A673 (cell line): ENCODE results near the gene NPB. TPM values are rescaled to one million over a fixed set of nuclear protein-coding genes. Genes with fewer than 3 reads are reported as not detected.

ENCODE experiments used
- BruUV-seq: library from RNA; stranded (reverse); fragments of 400-500 nt; replicated peaks from 2 replicates; lab custom pipeline; 2021; lab: Mats Ljungman, UMichigan
- CTCF ChIA-PET: fragments of 300-600 bp; sonication (Branson Sonifier 250); formaldehyde crosslinking; loops from one replicate; lab custom pipeline; 2022; ENCODE audit warnings: antibody characterized with exemption; lab: Charles Lee
- POLR2A ChIA-PET: fragments of 300-600 bp; sonication (Branson Sonifier 250); formaldehyde crosslinking; loops from one replicate; lab custom pipeline; 2022; ENCODE audit warnings: antibody characterized with exemption; ENCODE audit not compliant: low non-redundant PET; lab: Charles Lee
- DNase-seq: peaks from one replicate; pipeline ENCODE4 v3.0.0-alpha.2; 2015; ENCODE audit warnings: low spot score
- H3K27ac ChIP-seq: fragments of 200-600 bp; sonication (generic); 2 replicates; pipeline ENCODE4 v1.5.1; 2016; ENCODE audit warnings: mixed run types, low read depth, mild to moderate bottlenecking, mixed read lengths, antibody characterized with exemption, low read length; ENCODE audit not compliant: poor library complexity, severe bottlenecking
- H3K27me3 ChIP-seq: fragments of 200-600 bp; sonication (generic); replicated peaks from 2 replicates; pipeline ENCODE4 v1.6.1; 2017; ENCODE audit warnings: mixed run types, low read depth, mild to moderate bottlenecking, mixed read lengths, antibody characterized with exemption, low read length; ENCODE audit not compliant: insufficient read depth, poor library complexity
- H3K36me3 ChIP-seq: fragments of 200-600 bp; sonication (generic); 2 replicates; pipeline ENCODE4 v1.6.1; 2016; ENCODE audit warnings: mixed run types, mild to moderate bottlenecking, mixed read lengths, antibody characterized with exemption, low read length; ENCODE audit not compliant: insufficient read depth, poor library complexity, severe bottlenecking
- H3K4me1 ChIP-seq: fragments of 200-600 bp; sonication (generic); 2 replicates; pipeline ENCODE4 v1.6.1; 2017; ENCODE audit warnings: mixed run types, mild to moderate bottlenecking, mixed read lengths, antibody characterized with exemption, low read length; ENCODE audit not compliant: insufficient read depth, poor library complexity, severe bottlenecking
- H3K4me3 ChIP-seq: fragments of 200-600 bp; sonication (generic); 2 replicates; pipeline ENCODE4 v1.5.1; 2016; ENCODE audit warnings: low read depth, mixed run types, mild to moderate bottlenecking, mixed read lengths, low read length; ENCODE audit not compliant: poor library complexity, severe bottlenecking
- H3K9me3 ChIP-seq: fragments of 200-600 bp; sonication (generic); 2 replicates; pipeline ENCODE4 v1.6.1; 2016; ENCODE audit warnings: mixed run types, low read depth, mild to moderate bottlenecking, mixed read lengths, antibody characterized with exemption, low read length; ENCODE audit not compliant: poor library complexity, severe bottlenecking
- CTCF ChIP-seq: fragments of 300-800, 200-600 bp; sonication (generic); conservative IDR thresholded peaks from 2 replicates; pipeline ENCODE4 v1.5.1; 2017; ENCODE audit warnings: low read depth, mild to moderate bottlenecking, antibody characterized with exemption, low read length, moderate library complexity, mixed read lengths
- EZH2 ChIP-seq: fragments of 200-600 bp; sonication (generic); IDR thresholded peaks from 2 replicates; pipeline ENCODE4 v1.6.1; 2017; ENCODE audit warnings: borderline replicate concordance, low read depth, mild to moderate bottlenecking, mixed read lengths, antibody characterized with exemption, low read length; ENCODE audit not compliant: poor library complexity, severe bottlenecking
- intact Hi-C: fragments of 100-400 bp; cut with micrococcal nuclease; formaldehyde crosslinking; loops from one replicate; pipeline ENCODE4 v1.10.0; 2022; ENCODE audit not compliant: unreplicated experiment
- total RNA-seq: library from RNA; stranded (reverse); gene quantifications from 2 replicates; pipeline ENCODE4 v1.2.3, GENCODE V29; 2021

Gene NPB
- total RNA-seq, 1 experiment from 2014 or later = 0.75 TPM

- no peak for TF ChIP-seq CTCF
- TF ChIP-seq EZH2 = no peak
- BruUV-seq = no TSS peak
- Histone ChIP-seq H3K4me3 (no peak overlapping the region), H3K9me3 (no peaks in the 10 kb centered on the region), H3K4me1 (peaks cover 11% of the 10 kb centered on the region), H3K36me3 (peaks cover 23% of the 10 kb centered on the region), H3K27me3 (no peaks in the 10 kb centered on the region), H3K27ac (no peak overlapping the region)
- intact Hi-C loops = no loop called here
- POLR2A ChIA-PET = no interaction called here
- no peak for DNase-seq
- CTCF ChIA-PET = no interaction called here
Observed at GRCh38 chr17:81899514-81900166, 2.4 kb upstream of the NPB start.

GRCh38 chr17:81900181-81900820 is 1.7 kb upstream of the NPB start:
- DNase-seq = no peak
- Histone ChIP-seq H3K4me1 (peaks cover 11% of the 10 kb centered on the region), H3K27ac (no peak overlapping the region), H3K4me3 (no peak overlapping the region), H3K36me3 (peaks cover 19% of the 10 kb centered on the region), H3K9me3 (no peaks in the 10 kb centered on the region), H3K27me3 (no peaks in the 10 kb centered on the region)
- ChIA-PET POLR2A (no interaction called here), CTCF (no interaction called here)
- intact Hi-C loops = no loop called here
- BruUV-seq = no TSS peak
- TF ChIP-seq CTCF (no peak), EZH2 (no peak)

- Histone ChIP-seq H3K27me3 (no peaks in the 10 kb centered on the region), H3K4me1 (peaks cover 11% of the 10 kb centered on the region), H3K27ac (peak overlapping the region; percentile 16), H3K36me3 (peaks cover 20% of the 10 kb centered on the region), H3K4me3 (peak overlapping the region; percentile 40), H3K9me3 (no peaks in the 10 kb centered on the region)
- intact Hi-C loops = no loop called here
- CTCF ChIA-PET = no interaction called here
- no peak for DNase-seq
- POLR2A ChIA-PET = no interaction called here
- no TSS peak for BruUV-seq
- no peak for TF ChIP-seq CTCF
- no peak for TF ChIP-seq EZH2
Observed at GRCh38 chr17:81901167-81902022, 643 bp upstream of the NPB start.
